Forelimb muscle (tissue), 1 donor: ENCODE results near the gene NRP1. TPM values are rescaled to one million over a fixed set of nuclear protein-coding genes. Genes with fewer than 3 reads are reported as not detected.

Source experiments
- DNase-seq: peaks from one replicate; pipeline ENCODE4 v3.0.0-alpha.2; 2013; ENCODE audit warnings: low read depth
- polyA plus RNA-seq: library from polyadenylated mRNA; unstranded; fragments of 120-200 nt; gene quantifications from one replicate; pipeline ENCODE4 v1.2.1, GENCODE V29; 2013; ENCODE audit not compliant: insufficient read length

NRP1 gene
- polyA plus RNA-seq, 1 donor = 91.0 TPM

DNA sequence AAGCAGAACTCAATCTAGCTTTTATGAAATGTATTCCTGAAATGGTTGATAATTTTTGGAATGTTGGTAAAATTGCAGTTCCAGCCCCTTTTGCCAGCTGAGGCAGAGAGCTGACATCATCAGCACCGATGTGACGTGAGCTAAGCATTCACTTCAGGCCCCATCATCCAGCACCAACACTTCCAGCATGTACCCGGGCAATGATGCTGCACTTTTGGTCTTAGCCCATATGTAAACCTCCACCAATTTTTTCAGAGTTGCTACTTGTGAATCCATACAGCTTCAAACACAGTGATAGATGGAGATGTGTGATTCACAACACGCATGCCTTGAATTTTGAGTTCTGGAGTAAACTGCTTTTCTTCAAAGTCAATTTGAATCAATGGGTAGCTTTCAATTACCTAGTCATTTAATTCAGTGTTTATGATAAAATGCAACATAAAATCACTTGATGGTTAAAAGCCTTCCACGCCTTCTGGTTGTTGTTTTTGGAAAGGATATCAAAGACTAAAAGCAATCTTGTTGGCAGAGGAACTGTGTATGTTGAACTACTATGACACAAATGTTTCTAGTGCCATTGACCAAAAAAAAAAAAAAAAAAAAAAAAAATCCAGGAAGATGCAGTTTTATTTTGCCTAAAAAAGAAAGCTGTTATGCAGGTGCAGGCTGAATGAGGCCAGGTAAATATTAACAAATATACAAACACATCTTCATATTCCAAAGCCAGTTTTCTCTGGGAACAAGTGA lies 73.9 kb downstream of the NRP1 start:
- no peak for DNase-seq

DNA sequence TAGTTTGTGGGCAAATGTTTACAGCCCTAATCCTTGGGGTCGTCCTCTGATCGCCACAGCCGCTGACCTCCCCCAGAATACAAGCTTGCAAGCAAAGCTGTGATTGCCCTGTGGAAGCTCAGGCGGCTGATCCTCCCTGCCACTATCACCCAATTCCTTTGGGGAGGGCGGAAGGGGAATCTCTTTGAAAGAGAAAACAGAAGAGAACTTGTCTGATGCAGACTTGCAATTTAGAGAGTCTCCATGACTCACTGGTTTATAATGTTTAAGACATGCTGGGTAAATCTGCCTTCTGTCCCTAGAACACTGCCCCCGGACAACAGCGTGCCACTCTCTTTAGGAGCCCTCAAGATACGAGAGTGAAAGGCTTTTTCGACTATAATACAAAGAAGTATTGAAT lies 75.5 kb downstream of the NRP1 start:
- no peak for DNase-seq

GRCh38 chr10:33257439-33258080 lies 76.9 kb downstream of the NRP1 start:
- no peak for DNase-seq

DNA sequence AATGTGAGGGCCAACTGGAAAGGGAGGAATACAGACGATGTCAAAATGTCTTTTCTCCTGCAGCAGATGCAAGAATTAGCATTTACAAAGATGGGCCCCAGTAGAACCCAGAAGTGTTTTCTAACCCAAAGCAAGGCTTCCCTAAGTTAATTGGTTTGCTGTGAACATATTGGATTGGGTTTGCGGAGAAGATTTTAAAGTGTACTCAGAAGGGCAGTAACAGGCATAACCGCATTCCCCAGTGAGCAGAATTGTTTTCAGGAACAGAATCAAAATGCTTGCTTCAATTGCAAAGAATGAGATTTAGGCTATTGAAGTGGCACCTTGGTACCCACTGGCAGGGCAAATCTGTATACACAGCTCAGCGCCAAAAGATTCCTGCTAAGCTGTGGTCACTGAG lies 78.0 kb downstream of the NRP1 start:
- DNase-seq = no peak

DNA sequence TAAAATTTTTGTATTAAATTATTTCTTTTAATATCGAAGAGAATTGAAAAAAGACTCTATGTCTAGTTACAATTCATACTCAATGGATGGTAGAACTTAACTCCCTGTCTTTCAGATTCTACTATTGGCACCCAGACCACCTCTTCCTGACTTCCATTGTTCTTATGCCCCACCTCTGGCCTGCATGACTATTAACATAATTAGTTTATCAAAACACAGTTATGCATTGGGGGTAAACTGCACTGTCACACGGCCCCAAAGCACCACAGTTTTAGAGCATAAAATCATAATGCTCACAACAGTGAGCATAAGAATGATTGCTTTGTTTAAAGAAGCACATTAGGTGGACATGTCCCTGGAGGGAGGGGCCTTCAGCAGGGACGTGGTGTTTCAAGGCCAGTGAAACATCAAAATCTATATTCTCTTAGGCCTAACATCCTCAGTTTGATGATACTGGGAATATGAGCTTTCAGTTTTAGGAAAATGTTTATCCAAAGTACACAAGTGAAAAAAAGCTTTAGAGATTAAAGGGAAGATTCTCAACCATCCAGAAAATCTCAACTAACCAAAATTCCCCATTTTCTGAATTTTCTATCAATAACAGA lies 79.8 kb downstream of the NRP1 start:
- no peak for DNase-seq

DNA sequence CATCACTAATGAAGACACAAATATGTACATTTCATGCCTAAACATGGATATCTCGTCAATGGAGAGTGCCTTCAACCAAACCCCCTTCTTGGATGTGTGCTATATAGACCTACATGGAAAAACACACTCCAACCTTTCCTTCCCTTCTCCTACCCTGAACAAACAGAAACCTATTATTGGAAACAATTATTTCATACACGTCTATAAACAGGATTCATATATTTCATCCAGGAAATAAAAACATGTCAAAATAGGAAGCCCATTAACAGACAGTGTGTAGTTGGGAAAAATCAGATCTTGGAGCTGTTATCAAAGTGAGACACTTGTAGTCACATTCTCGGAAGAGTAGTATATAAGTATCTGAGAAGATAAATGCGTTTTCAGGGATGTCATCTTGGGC lies 81.1 kb downstream of the NRP1 start:
- DNase-seq = no peak

DNA sequence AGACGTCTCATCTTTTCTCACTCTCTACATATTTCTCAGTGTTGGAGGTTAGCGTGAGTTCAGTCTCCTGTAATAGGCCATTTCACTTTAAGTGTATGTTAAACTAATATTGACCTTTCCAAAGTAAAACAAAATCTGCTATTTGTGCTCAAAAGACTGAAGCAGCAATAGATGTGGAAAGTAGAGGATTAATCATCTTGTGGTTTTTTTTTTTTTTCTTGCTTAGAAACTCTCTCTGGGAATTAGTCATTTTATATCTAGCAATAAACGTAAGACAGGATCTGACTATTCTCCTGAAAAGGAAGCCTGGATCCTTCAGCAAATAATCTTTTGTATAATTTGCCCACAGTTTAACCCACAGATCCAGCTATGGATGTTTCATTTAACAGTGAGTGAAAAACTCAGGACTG lies 81.7 kb downstream of the NRP1 start:
- no peak for DNase-seq

GRCh38 chr10:33252324-33252723 lies 82.1 kb downstream of the NRP1 start:
- no peak for DNase-seq

DNA sequence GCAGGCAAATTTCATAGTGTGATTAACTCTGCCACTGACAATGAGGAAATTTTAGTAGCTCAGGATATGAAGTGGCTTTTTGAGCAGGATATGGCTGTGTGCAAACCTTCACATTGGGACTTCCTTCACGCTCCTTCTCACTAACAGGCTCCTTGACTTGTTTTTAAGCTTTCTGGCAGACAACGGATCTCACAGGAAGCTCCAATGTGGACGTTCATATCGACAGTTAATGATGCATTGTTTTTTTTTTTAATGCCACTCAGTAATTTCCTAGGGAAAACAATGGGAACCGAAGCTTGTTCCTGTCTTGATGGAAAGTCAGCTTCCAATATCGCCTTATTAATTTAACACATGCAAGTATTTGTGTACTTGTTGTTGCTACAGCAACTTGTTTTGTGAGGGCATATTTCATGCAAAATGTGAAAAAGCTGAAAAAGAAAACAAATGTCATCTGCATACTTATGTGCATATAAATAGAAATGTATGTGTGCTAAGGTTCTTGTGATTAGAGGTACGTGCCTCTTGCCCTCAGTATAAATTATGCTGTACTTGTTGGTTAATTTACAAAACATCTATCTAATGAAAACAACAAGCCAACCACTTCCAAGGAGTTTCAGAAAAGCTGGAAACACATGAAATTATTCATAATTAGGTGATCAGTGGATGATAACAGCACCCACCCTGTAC lies 84.7 kb downstream of the NRP1 start:
- DNase-seq = no peak

- DNase-seq = no peak
Observed at GRCh38 chr10:33249137-33249536, 85.3 kb downstream of the NRP1 start.

DNA sequence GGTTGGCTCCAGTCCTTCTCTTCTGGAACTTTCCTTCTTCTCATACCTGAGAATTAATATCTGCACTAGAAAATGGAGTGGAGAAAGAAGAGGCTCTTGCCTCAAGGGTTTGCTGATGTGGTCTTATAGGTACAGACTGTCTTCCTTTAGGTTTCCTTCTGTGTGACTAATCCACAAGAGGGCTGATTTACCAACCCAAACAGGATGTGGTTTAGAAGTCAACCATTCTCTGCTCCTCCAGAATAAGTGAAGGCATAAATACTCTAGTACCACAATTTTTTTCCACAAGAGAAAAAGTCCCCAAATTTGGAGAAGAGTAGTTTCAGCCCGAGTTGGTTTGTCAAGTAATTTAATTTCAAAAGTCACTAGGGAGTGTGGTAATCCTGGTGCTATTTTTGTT lies 85.8 kb downstream of the NRP1 start:
- no peak for DNase-seq

DNA sequence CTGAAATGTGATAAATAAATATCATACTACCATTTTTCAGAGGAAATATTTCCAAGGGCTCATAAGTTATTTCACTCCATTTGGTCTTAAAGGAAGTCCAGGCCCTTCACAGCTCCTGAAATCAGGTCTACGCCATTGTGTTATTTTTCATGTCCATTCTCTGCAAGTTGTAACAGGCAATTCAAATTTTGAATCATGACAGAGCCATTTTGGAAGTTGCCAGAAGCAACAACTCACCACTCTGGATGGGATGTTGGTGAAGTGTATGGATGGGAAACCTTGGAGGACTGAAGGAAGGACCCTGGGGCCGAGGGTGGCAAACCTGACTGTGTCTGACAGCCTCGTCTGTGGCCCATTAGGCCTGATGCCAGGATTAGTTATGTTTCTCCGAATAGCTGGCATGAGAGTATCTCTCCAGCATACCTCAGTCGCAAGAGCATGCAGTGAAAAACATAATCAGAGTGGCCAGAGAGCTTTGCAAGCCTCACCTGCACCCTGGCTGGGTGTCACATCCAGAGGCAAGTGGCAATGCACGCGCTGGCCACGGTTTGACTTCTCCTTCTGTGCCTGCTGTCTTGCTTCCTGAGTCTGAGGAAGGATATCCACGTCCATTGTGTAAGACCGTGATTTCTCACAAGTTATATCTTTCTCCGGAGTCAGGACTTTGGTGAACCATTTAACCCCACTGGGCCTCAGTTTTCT lies 87.1 kb downstream of the NRP1 start:
- no peak for DNase-seq

- no peak for DNase-seq
Observed at GRCh38 chr10:33245343-33245742, 89.1 kb downstream of the NRP1 start.

DNA sequence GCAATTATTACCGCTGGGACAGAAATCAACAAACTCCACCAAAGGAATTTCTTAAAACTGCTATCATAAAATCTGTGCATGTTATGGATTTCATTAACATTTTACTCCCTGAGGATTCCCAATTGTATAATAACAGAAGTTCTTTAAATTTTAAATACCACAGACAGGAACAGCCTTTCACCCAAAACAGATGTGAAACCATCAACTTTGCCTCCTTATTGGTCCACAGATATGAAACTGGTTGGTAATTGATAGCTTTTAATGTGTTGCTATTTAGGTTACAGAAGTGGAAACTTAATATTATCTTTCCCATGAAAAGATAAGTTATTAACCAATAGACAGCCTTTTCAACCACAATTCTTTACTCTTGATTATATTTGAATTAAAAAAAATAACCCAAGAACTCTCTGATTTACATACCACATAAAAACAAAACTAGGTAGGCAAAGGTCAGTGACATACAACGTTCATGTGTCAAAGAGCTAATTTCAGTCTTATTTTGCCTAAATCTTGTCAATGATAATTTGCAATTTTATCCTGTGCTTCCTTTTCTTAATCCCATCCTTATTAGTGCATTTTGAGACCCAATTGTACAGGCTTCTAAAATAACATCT lies 90.0 kb downstream of the NRP1 start:
- DNase-seq = no peak

DNA sequence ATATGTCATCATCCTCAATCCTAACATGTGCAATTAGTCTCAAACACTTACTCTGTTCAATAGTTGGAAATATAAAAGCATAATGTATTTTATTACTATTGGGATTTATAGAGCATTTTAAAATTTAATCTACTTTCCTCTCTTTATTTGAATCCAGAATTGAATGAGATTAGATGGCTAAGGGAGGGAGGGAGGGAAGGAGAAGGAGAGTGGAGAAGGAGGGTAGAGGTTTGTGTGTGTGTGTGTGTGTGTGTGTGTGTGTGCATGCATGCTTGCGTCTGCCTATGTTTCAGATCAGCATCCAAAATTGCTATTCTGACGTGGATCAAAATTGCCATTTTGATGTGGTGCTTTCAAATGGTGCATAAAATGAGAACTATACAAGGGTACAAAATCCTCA lies 90.8 kb downstream of the NRP1 start:
- DNase-seq = no peak

- DNase-seq = no peak
Observed at GRCh38 chr10:33242931-33243330, 91.5 kb downstream of the NRP1 start.

DNA sequence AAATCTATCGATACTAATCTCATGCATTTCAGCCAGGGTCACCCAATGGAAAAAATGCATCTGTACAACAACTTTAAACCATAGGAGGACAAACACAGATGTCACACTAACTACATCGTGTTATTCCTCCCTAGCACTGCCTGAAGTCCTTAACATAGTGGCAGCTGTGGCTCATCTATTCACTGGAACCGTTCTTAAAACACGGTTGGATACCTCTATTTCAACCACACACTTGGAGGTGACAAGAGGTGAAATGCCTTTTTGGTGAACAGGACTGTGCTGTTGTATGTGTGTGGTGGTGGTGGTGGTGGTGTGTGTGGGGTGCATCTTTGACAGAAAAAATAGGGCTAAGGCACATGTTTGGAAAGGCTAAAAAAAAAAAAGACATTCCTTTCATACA lies 93.1 kb downstream of the NRP1 start:
- DNase-seq = no peak

DNA sequence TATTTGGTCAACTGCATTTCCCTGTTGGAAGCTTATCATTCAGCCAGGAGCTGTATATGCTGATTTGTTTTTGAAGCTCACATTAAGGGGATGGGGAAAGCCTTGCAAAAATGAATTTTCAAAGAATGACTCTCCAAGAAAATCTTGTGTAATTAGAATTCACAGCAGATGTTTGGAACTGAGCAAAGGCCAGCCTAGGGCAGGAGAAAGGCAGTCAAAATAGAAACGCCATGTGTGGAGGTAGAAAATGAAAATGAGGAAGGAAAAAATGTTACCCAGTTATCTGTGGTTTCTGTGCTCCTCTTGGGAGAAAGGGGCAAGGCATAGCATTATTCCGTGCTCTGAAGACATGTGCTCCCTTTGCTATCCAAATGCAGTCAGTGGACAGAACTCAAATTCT lies 93.5 kb downstream of the NRP1 start:
- no peak for DNase-seq

DNA sequence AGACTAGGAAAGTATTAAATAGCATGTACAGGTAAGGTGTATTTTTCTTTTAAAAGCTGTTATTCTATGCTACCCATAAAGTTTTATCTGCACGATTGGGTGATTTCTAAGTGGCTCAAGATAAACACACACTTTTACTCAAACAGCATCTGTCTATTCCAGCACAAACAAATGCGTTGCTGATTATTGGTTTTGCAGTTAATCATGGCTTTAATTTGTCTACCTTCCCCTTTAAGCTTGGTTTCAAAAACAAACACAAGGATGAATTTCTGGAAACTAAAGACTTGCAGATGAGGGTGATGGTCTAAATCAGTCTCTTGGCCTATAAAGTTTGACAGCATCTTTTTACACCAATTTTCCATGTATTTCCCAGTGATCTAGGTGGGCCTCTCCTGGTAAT lies 94.2 kb downstream of the NRP1 start:
- DNase-seq = no peak

- no peak for DNase-seq
Observed at GRCh38 chr10:33239257-33239656, 95.2 kb downstream of the NRP1 start.

DNA sequence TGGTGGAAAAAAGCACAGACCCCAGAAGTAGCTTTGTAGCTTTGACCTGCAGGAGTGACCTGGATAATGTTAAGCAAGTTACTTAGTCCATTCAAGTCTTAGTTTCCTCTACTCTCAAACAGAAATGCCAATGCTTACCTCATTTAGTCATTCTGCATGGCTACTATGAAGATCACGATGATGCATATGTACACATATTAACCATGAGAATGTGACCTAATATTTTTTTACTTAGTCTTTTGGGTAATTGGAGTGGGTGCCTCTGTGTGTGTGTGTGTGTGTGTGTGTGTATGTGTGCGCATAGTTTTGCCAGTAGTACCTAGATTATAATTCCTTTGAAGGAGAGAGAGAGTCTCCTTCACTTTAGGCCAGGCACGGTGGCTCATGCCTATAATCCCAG lies 95.8 kb downstream of the NRP1 start:
- no peak for DNase-seq
